Measurements from ENCODE around the gene GTF3C6.

GRCh38 chr6:111011360-111012142, 53.0 kb downstream of the GTF3C6 start:
- TF ChIP-seq CTCF (IDR thresholded peaks at IDR 0.05) (peak in 5 of 6 experiments; percentile 14 to 58 (median 56)), POLR2A (IDR thresholded peaks at IDR 0.05) (no peak)
